HCT116 (cell line): ENCODE measurements around the gene MGME1. TPM values are rescaled to one million over a fixed set of nuclear protein-coding genes. Genes with fewer than 3 reads are reported as not detected.
A peak's percentile ranks its signal among the peaks of the same experiment; 100 is the strongest.

Source experiments
- ATAC-seq: fragments of 200-7000 bp; cut with Tn5 transposase; 2 replicates; pipeline ENCODE4 v1.9.1; 2020; ENCODE audit warnings: mild to moderate bottlenecking, moderate library complexity
- BruUV-seq: library from RNA; stranded (reverse); fragments of 400-500 nt; replicated peaks from 2 replicates; lab custom pipeline; 2021; lab: Mats Ljungman, UMichigan
- CTCF ChIA-PET: fragments of 300-600 bp; sonication (Branson Sonifier 250); formaldehyde crosslinking; loops from one replicate; lab custom pipeline; 2021; ENCODE audit warnings: antibody characterized with exemption; lab: Charles Lee
- POLR2A ChIA-PET: fragments of 300-600, 350-600 bp; sonication (Branson Sonifier 250); formaldehyde crosslinking; loops from one replicate; lab custom pipeline; 2021; ENCODE audit warnings: antibody characterized with exemption; lab: Charles Lee
- RAD21 ChIA-PET, 2 experiments: fragments of 300-600 bp; sonication (Branson Sonifier 250); formaldehyde crosslinking; loops; one replicate each; lab custom pipeline; 2023; ENCODE audit warnings: low total read pairs in 2 of 2; ENCODE audit not compliant: uncharacterized antibody in 2 of 2, unreplicated experiment in 2 of 2, low non-redundant PET in 1 of 2; lab: Charles Lee
- DNase-seq: peaks from one replicate; pipeline ENCODE4 v3.0.0-alpha.2; 2010; ENCODE audit warnings: low read depth, low spot score
- H2AFZ ChIP-seq: fragments of 200-600 bp; shearing (Covaris generic), sonication (generic); 2 replicates; pipeline ENCODE4 v1.6.1; 2017; ENCODE audit warnings: low read depth, mixed run types, mixed read lengths, antibody characterized with exemption, low read length; ENCODE audit not compliant: poor library complexity, severe bottlenecking
- H3K27ac ChIP-seq: 2 replicates; pipeline ENCODE4 v1.5.1; 2012; ENCODE audit warnings: low read depth, low read length
- H3K27me3 ChIP-seq: fragments of 200-600 bp; sonication (generic); 2 replicates; pipeline ENCODE4 v1.6.1; 2016; ENCODE audit warnings: mixed run types, low read length, mixed read lengths; ENCODE audit not compliant: insufficient read depth
- H3K36me3 ChIP-seq, 2 experiments: fragments of 200-500 bp in 1 of 2; fragments of 200-600 bp in 1 of 2; sonication (Bioruptor generic) in 1 of 2; sonication (generic) in 1 of 2; 2 replicates each; pipeline versions ENCODE4 v1.5.1 to v1.6.1; 2014 to 2016; ENCODE audit warnings: low read length in 2 of 2, inconsistent platforms in 1 of 2, mixed read lengths in 1 of 2, mixed run types in 1 of 2; ENCODE audit not compliant: insufficient read depth in 2 of 2, control insufficient read depth in 1 of 2
- H3K4me1 ChIP-seq, 2 experiments: fragments of 200-600 bp in 1 of 2; sonication (generic) in 1 of 2; 2 replicates each; pipeline versions ENCODE4 v1.5.1 to v1.6.1; 2012 to 2017; ENCODE audit warnings: low read length in 2 of 2, inconsistent platforms in 1 of 2, mild to moderate bottlenecking in 1 of 2, mixed read lengths in 1 of 2, mixed run types in 1 of 2, moderate library complexity in 1 of 2; ENCODE audit not compliant: insufficient read depth in 2 of 2, control insufficient read depth in 1 of 2
- H3K4me2 ChIP-seq: fragments of 200-600 bp; sonication (generic); 2 replicates; pipeline ENCODE4 v1.6.1; 2017; ENCODE audit warnings: mixed run types, low read length, mixed read lengths
- H3K4me3 ChIP-seq, 2 experiments: fragments of 200-600 bp in 1 of 2; sonication (generic) in 1 of 2; replicated peaks in 1 of 2; 2 replicates each; pipeline ENCODE4 v1.5.1; 2011 to 2016; ENCODE audit warnings: low read length in 2 of 2, control low read depth in 1 of 2, low read depth in 1 of 2, mild to moderate bottlenecking in 1 of 2, mixed read lengths in 1 of 2, mixed run types in 1 of 2
- H3K79me2 ChIP-seq: fragments of 200-600 bp; sonication (generic); 2 replicates; pipeline ENCODE4 v1.6.1; 2017; ENCODE audit warnings: mild to moderate bottlenecking, mixed run types, low read length, moderate library complexity, mixed read lengths; ENCODE audit not compliant: insufficient read depth
- H3K9ac ChIP-seq: fragments of 200-600 bp; sonication (generic); 2 replicates; pipeline ENCODE4 v1.6.1; 2016; ENCODE audit warnings: low read length, mixed read lengths
- H3K9me2 ChIP-seq: fragments of 200-600 bp; sonication (generic), shearing (Covaris generic); 2 replicates; pipeline ENCODE4 v1.6.1; 2017; ENCODE audit warnings: mixed run types, mild to moderate bottlenecking, moderate library complexity; ENCODE audit not compliant: insufficient read depth
- H3K9me3 ChIP-seq, 2 experiments: fragments of 200-500 bp in 1 of 2; fragments of 200-600 bp in 1 of 2; sonication (Bioruptor generic) in 1 of 2; sonication (generic) in 1 of 2; 2 replicates each; pipeline ENCODE4 v1.6.1; 2014 to 2017; ENCODE audit warnings: low read length in 2 of 2, mixed read lengths in 2 of 2, inconsistent platforms in 1 of 2, low read depth in 1 of 2, mild to moderate bottlenecking in 1 of 2, mixed run types in 1 of 2, moderate library complexity in 1 of 2; ENCODE audit not compliant: control insufficient read depth in 1 of 2, insufficient read depth in 1 of 2
- H4K20me1 ChIP-seq: fragments of 200-600 bp; sonication (generic), shearing (Covaris generic); 2 replicates; pipeline ENCODE4 v1.6.1; 2017; ENCODE audit warnings: mixed run types, mild to moderate bottlenecking, moderate library complexity; ENCODE audit not compliant: insufficient read depth
- ATF3 ChIP-seq: IDR thresholded peaks from 2 replicates; pipeline ENCODE4 v1.6.1; 2012
- CBX3 ChIP-seq: IDR thresholded peaks from 2 replicates; pipeline ENCODE4 v1.6.1; 2012; ENCODE audit warnings: low read depth
- CEBPB ChIP-seq: IDR thresholded peaks from 2 replicates; pipeline ENCODE4 v1.6.1; 2012; ENCODE audit warnings: low read depth
- CTCF ChIP-seq, 3 experiments: fragments of 200-600 bp in 1 of 3; sonication (generic) in 1 of 3; IDR thresholded peaks in 2 of 3; conservative IDR thresholded peaks in 1 of 3; 2 replicates each; pipeline ENCODE4 v1.5.1; 2012 to 2017; ENCODE audit warnings: low read depth in 2 of 3, low read length in 2 of 3, antibody characterized with exemption in 1 of 3, borderline replicate concordance in 1 of 3, control low read depth in 1 of 3, mild to moderate bottlenecking in 1 of 3, mixed read lengths in 1 of 3, mixed run types in 1 of 3, moderate library complexity in 1 of 3; ENCODE audit not compliant: insufficient read depth in 1 of 3
- EGR1 ChIP-seq: IDR thresholded peaks from 2 replicates; pipeline ENCODE4 v1.6.1; 2012; ENCODE audit warnings: low read depth
- ELF1 ChIP-seq: IDR thresholded peaks from 2 replicates; pipeline ENCODE4 v1.6.1; 2012; ENCODE audit warnings: low read depth, borderline replicate concordance
- EZH2phosphoT487 ChIP-seq: fragments of 200-600 bp; IDR thresholded peaks from 2 replicates; pipeline ENCODE4 v1.6.1; 2018; ENCODE audit warnings: antibody characterized with exemption, borderline replicate concordance
- JUND ChIP-seq: IDR thresholded peaks from 2 replicates; pipeline ENCODE4 v1.6.1; 2012
- MAX ChIP-seq: IDR thresholded peaks from 2 replicates; pipeline ENCODE4 v1.6.1; 2012
- POLR2A ChIP-seq: IDR thresholded peaks from 2 replicates; pipeline ENCODE4 v1.7.0; 2011; ENCODE audit warnings: borderline replicate concordance; ENCODE audit not compliant: insufficient read depth, insufficient read length; ENCODE audit errors: extremely low read depth
- POLR2AphosphoS5 ChIP-seq: IDR thresholded peaks from 2 replicates; pipeline ENCODE4 v1.6.1; 2011; ENCODE audit warnings: mild to moderate bottlenecking, low read depth, low read length, moderate library complexity
- RAD21 ChIP-seq: IDR thresholded peaks from 2 replicates; pipeline ENCODE4 v1.6.1; 2012; ENCODE audit warnings: low read depth, mild to moderate bottlenecking
- REST ChIP-seq: IDR thresholded peaks from 2 replicates; pipeline ENCODE4 v1.6.1; 2012; ENCODE audit warnings: low read depth
- SP1 ChIP-seq: IDR thresholded peaks from 2 replicates; pipeline ENCODE4 v1.6.1; 2012; ENCODE audit warnings: low read depth
- SRF ChIP-seq: IDR thresholded peaks from 2 replicates; pipeline ENCODE4 v1.6.1; 2012; ENCODE audit warnings: low read depth
- TCF7L2 ChIP-seq: IDR thresholded peaks from 2 replicates; pipeline ENCODE4 v1.7.0; 2011; ENCODE audit warnings: borderline replicate concordance, inconsistent platforms; ENCODE audit not compliant: insufficient read depth, insufficient read length; ENCODE audit errors: extremely low read depth
- YY1 ChIP-seq: IDR thresholded peaks from 2 replicates; pipeline ENCODE4 v1.6.1; 2011; ENCODE audit warnings: low read length, low read depth, moderate library complexity, mild to moderate bottlenecking; ENCODE audit not compliant: insufficient replicate concordance; ENCODE audit errors: extremely low read depth
- ZFX ChIP-seq: fragments of 450-650 bp; IDR thresholded peaks from 2 replicates; pipeline ENCODE4 v1.6.1; 2017
- ZNF274 ChIP-seq: fragments of 200-500 bp; sonication (Bioruptor generic); IDR thresholded peaks from 2 replicates; pipeline ENCODE4 v1.6.1; 2014; ENCODE audit warnings: mild to moderate bottlenecking, low read depth, low read length, inconsistent platforms
- intact Hi-C: fragments of 100-400 bp; cut with micrococcal nuclease; formaldehyde crosslinking; loops from 2 replicates; pipeline ENCODE4 v1.10.0; 2022
- total RNA-seq: library from RNA; stranded (reverse); gene quantifications from one replicate; pipeline ENCODE4 v1.2.1, GENCODE V29; 2021; ENCODE audit not compliant: unreplicated experiment
- TF ChIP-seq, protein P1 (sequence below): IDR thresholded peaks from 2 replicates; pipeline ENCODE4 v1.6.1; 2011; ENCODE audit warnings: mild to moderate bottlenecking, low read length, moderate library complexity; ENCODE audit not compliant: insufficient replicate concordance; ENCODE audit errors: extremely low read depth

The MGME1 gene
- total RNA-seq, 1 experiment from 2014 or later: 37.1 TPM

DNA sequence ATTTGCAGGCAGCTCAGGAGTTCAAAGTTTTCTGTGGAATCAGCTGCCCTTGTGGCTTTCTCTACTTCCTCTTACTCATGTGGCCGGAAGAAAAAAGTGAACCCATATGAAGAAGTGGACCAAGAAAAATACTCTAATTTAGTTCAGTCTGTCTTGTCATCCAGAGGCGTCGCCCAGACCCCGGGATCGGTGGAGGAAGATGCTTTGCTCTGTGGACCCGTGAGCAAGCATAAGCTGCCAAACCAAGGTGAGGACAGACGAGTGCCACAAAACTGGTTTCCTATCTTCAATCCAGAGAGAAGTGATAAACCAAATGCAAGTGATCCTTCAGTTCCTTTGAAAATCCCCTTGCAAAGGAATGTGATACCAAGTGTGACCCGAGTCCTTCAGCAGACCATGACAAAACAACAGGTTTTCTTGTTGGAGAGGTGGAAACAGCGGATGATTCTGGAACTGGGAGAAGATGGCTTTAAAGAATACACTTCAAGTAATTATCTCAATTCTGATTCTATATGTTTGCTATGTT lies 1.1 kb downstream of the MGME1 start:
- BruUV-seq: TSS peak; percentile 55
- ChIA-PET POLR2A (no interaction called here), CTCF (interaction anchor here (1.0 kb wide), 1 partner anchor 288 kb away, joined by 3 read pairs; the partner anchor contains the start of gene RRBP1), RAD21 (no interaction called here)
- Histone ChIP-seq H3K9ac (peak overlapping the region; percentile 99), H3K79me2 (peaks cover 97% of the 10 kb centered on the region), H3K27me3 (no peaks in the 10 kb centered on the region), H3K4me3 (peak overlapping the region; percentile 75 to 86), H4K20me1 (peaks cover 10% of the 10 kb centered on the region; the same call in 1 of the 2 replicates), H3K4me2 (peak overlapping the region; percentile 88), H3K9me2 (no peaks in the 10 kb centered on the region), H3K27ac (peak overlapping the region; percentile 99), H3K36me3 (peaks cover 3 to 38% of the 10 kb centered on the region in 2 experiments; a peak in 3 of 4 replicates), H3K4me1 (peaks cover 26 to 45% of the 10 kb centered on the region in 2 experiments), H2AFZ (no peak overlapping the region), H3K9me3 (no peaks in the 10 kb centered on the region)
- ATAC-seq (no peak), DNase-seq (no peak)
- intact Hi-C loops: loop anchor here (10.0 kb wide), 1 partner anchor 305 kb away; no protein-coding TSS in a partner anchor
- 0 out of 2 replicates have a peak, but pooled peaks have one; percentile 15 for TF ChIP-seq JUND
- TF ChIP-seq SP1: no peak
- 0 out of 2 replicates have a peak, but pooled peaks have one; percentile 14 for TF ChIP-seq ELF1
- TF ChIP-seq RAD21: no peak
- no peak for TF ChIP-seq CTCF (IDR thresholded peaks at IDR 0.05 in 2 of 3, conservative IDR thresholded peaks at IDR 0.05 in 1 of 3; ENCODE audit: borderline replicate concordance in 1 of 3, insufficient read depth in 1 of 3, low read depth in 2 of 3, low read length in 2 of 3)
- no peak for TF ChIP-seq EGR1
- no peak for TF ChIP-seq POLR2AphosphoS5
- TF ChIP-seq REST: no peak
- TF ChIP-seq YY1: no peak
- TF ChIP-seq MAX: no peak
- no peak for TF ChIP-seq ZFX
- no peak for TF ChIP-seq CBX3
- TF ChIP-seq POLR2A: peak; percentile 6
- TF ChIP-seq SRF: no peak
- no peak for TF ChIP-seq ATF3
- TF ChIP-seq, protein P1, sequence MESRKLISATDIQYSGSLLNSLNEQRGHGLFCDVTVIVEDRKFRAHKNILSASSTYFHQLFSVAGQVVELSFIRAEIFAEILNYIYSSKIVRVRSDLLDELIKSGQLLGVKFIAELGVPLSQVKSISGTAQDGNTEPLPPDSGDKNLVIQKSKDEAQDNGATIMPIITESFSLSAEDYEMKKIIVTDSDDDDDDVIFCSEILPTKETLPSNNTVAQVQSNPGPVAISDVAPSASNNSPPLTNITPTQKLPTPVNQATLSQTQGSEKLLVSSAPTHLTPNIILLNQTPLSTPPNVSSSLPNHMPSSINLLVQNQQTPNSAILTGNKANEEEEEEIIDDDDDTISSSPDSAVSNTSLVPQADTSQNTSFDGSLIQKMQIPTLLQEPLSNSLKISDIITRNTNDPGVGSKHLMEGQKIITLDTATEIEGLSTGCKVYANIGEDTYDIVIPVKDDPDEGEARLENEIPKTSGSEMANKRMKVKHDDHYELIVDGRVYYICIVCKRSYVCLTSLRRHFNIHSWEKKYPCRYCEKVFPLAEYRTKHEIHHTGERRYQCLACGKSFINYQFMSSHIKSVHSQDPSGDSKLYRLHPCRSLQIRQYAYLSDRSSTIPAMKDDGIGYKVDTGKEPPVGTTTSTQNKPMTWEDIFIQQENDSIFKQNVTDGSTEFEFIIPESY: no peak
- no peak for TF ChIP-seq EZH2phosphoT487
- no peak for TF ChIP-seq CEBPB
- no peak for TF ChIP-seq ZNF274
- no peak for TF ChIP-seq TCF7L2
